PFSK-1 (cell line): Measurements from ENCODE around the gene MACROD1.

Source experiments
- POLR2AphosphoS5 ChIP-seq: IDR thresholded peaks from 2 replicates; pipeline ENCODE4 v1.6.1; 2012; ENCODE audit warnings: low read depth, mild to moderate bottlenecking, control low read depth, low read length, moderate library complexity
- SIN3A ChIP-seq: IDR thresholded peaks from 2 replicates; pipeline ENCODE4 v1.6.1; 2012; ENCODE audit warnings: mild to moderate bottlenecking, low read length, moderate library complexity, borderline replicate concordance; ENCODE audit not compliant: insufficient read depth
- TAF1 ChIP-seq: IDR thresholded peaks from 2 replicates; pipeline ENCODE4 v1.6.1; 2012; ENCODE audit warnings: low read length, control low read depth, borderline replicate concordance; ENCODE audit not compliant: insufficient read depth
- TF ChIP-seq, protein P1 (sequence below), 2 experiments: IDR thresholded peaks; 2 replicates each; pipeline versions ENCODE4 v1.6.1 to v1.8.0; 2011 to 2012; ENCODE audit warnings: low read depth in 2 of 2, low read length in 2 of 2, control low read depth in 1 of 2, inconsistent platforms in 1 of 2, mild to moderate bottlenecking in 1 of 2, moderate library complexity in 1 of 2; ENCODE audit not compliant: insufficient read depth in 1 of 2

GRCh38 chr11:64120951-64121569, 44.9 kb downstream of the MACROD1 start:
- TF ChIP-seq POLR2AphosphoS5 (no peak), TAF1 (no peak), SIN3A (no peak)
- TF ChIP-seq, protein P1, sequence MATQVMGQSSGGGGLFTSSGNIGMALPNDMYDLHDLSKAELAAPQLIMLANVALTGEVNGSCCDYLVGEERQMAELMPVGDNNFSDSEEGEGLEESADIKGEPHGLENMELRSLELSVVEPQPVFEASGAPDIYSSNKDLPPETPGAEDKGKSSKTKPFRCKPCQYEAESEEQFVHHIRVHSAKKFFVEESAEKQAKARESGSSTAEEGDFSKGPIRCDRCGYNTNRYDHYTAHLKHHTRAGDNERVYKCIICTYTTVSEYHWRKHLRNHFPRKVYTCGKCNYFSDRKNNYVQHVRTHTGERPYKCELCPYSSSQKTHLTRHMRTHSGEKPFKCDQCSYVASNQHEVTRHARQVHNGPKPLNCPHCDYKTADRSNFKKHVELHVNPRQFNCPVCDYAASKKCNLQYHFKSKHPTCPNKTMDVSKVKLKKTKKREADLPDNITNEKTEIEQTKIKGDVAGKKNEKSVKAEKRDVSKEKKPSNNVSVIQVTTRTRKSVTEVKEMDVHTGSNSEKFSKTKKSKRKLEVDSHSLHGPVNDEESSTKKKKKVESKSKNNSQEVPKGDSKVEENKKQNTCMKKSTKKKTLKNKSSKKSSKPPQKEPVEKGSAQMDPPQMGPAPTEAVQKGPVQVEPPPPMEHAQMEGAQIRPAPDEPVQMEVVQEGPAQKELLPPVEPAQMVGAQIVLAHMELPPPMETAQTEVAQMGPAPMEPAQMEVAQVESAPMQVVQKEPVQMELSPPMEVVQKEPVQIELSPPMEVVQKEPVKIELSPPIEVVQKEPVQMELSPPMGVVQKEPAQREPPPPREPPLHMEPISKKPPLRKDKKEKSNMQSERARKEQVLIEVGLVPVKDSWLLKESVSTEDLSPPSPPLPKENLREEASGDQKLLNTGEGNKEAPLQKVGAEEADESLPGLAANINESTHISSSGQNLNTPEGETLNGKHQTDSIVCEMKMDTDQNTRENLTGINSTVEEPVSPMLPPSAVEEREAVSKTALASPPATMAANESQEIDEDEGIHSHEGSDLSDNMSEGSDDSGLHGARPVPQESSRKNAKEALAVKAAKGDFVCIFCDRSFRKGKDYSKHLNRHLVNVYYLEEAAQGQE (IDR thresholded peaks at IDR 0.05; ENCODE audit: insufficient read depth in 1 of 2, low read depth in 2 of 2, low read length in 2 of 2) = no peak
